CD4-positive, alpha-beta T cell treated with Interleukin-2 at 100 ng/mL for 4 hours (primary cell): ENCODE measurements around the gene ASB14.
A peak's percentile ranks its signal among the peaks of the same experiment; 100 is the strongest.

ENCODE experiments used
- DNase-seq: peaks from one replicate; pipeline ENCODE4 v3.0.0-alpha.2; 2020; ENCODE audit warnings: low spot score

Gene ASB14

GRCh38 chr3:57257678-57258077 lies 34.8 kb downstream of the ASB14 start:
- no peak for DNase-seq

DNA sequence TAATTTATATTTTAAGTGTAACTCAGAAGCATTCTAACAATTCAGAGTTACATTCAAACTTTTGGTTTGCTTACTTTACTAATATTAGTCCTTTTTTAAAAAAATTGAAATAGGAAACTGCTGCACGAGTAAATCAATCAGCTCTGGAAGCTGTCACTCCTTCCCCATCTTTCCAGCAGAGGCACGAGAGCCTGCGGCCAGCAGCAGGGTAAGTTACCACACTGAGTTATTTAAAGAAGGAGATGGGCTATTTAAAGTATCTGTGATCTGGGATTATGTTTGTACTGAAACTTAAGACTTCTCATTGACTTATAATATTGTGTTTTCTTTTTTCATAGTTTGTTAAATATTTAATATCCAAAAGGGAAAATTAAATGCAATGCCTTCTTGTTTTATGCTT lies 35.6 kb downstream of the ASB14 start:
- DNase-seq, result no peak

DNA sequence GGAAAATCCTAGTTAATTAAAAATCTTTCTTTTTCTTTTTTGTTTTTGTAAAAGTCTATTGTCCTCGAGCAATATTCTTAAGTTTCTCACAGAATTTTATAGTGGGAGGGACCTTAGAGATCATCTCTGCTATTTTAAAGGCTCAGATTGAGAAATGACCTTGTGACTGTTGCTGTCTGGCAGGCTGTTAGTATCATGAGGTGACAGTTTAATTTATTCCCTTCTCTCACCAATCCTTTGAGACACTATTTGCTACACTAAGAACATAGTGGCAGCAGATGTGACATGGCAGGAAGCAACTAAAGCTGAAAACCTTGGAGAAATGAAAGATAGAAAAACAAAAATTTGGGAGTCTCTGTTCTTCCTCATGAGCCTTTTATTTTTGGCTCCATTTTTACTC lies 40.1 kb downstream of the ASB14 start:
- no peak for DNase-seq

- no peak for DNase-seq
These were observed 47.5 kb downstream of the ASB14 start for GRCh38 chr3:57244946-57245345.

DNA sequence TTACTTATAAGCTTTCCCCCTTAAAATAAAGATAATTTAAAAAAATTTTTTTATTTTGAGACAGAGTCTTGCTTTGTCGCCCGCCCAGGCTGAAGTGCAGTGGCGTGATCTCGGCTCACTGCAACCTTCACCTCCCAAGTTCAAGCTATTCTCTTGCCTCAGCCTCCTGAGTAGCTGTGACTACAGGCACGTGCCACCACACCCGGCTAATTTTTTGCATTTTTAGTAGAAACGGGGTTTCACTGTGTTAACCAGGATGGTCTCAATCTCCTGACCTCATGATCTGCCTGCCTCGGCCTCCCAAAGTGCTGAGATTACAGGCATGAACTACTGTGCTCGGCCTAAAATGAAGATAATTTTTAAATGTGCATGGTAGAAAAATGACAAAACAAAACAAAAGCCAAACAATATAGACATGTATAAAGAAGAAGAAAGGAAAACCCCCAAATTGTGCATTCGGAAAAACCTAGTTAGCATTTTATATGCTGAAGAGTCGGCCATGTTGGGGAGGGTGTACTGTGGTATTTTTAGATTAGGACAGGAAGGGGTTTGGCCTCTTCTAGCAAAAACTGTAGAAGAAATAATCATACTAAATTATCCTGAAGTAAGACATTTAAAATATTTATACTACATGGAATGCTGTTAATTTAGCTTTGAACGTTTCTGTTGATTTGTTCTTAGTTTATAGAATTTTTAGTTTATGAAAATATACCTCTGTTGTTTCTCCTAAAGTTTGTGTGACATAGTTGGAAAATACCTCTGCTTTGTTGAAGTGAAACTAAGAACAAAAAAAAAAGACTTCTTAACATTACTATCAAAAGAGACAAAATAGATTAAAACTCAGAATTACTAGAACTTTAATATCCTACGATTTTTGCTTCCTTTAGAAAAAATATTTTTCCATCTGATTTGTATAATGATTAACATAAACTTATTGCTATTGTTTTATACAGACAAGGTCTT lies 57.6 kb downstream of the ASB14 start:
- no peak for DNase-seq

DNA sequence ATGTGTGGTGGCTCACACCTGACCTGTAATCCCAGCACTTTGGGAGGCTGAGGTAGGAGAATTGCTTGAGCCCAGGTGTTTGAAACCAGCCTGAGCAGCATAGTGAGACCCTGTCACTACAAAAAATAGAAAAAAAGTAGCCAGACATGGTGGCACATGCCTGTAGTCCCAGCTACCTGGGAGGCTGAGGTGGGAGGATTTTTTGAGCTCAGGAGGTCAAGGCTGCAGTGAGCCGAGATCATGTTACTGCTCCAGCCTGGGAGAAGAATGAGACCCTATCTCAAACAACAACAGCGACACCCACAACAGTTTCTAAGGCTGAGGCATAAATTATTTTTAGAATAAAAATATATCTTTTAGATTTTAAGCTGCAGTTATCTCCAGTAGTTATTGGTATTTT lies 58.7 kb downstream of the ASB14 start:
- no peak for DNase-seq

GRCh38 chr3:57230006-57230405 lies 62.5 kb downstream of the ASB14 start:
- no peak for DNase-seq

GRCh38 chr3:57227930-57228751 lies 64.3 kb downstream of the ASB14 start:
- peak; percentile 41 for DNase-seq

DNA sequence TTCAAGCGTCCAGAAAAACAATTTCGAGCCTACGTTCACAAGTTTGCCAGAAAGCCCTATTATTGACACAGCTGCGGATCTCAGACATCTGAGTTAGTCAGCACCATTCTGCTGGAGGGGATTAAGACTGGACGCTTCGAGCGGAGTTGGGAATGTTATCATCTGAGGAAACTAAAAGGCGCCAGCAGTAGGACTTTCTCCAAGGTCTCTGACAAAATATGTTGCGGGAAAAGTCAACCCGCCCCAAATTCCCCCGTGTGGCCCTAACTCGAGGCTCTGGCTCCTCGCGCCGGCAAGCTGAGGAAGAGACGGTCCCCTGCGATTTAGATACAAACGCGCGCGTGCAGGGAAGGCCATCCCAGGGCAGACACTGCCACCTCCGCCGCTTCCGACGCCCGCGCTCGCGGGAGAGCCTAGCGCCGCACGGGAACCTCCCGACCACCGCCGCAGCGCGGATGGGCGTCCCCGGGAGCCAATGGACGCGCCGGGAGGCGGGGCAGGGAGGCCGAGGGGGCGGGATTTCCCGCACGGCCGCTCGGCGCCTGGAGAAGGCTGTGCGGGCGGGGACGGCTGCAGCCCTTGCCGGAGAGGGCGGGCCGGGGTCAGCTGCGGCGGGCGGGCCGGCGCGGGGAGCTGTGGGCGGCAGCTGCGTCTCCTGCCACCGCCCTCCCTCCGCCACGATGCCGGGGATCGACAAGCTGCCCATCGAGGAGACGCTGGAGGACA lies 65.1 kb downstream of the ASB14 start, which contains the start of gene APPL1:
Gene APPL1, plus strand, starts transcription at position 526 of the 726 bp plus-strand sequence. Its CDS starts 155 bp downstream, at position 681.
- peak; percentile 84 for DNase-seq

GRCh38 chr3:57226176-57226575 lies 66.3 kb downstream of the ASB14 start:
- no peak for DNase-seq

- DNase-seq, result no peak
These were observed 67.6 kb downstream of the ASB14 start for GRCh38 chr3:57224856-57225255.

DNA sequence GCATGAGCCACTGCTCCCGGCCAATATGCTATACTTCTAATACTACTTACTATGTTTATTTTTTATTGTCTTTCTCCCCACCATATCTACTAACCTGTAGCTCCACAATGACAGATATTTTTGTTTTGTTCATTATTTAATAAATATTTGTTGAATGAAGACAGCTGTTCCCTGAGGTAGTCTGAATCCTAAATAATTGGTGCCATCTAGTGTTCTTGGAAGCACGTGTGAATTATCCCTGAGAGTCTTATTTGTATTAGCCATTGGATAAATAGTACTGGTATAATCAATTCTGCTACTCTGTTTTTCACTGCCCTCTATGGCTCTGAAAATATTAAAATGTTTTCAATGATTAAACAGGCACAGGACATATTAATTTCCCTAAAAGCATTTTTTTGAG lies 70.6 kb downstream of the ASB14 start:
- DNase-seq, result no peak
